Measurements from ENCODE around the gene CHRDL2. TPM values are rescaled to one million over a fixed set of nuclear protein-coding genes. Genes with fewer than 3 reads are reported as not detected.

Gene CHRDL2
- total RNA-seq, 4 donors from 2014 or later = 2.2 to 20.9 (median 4.0) TPM

DNA sequence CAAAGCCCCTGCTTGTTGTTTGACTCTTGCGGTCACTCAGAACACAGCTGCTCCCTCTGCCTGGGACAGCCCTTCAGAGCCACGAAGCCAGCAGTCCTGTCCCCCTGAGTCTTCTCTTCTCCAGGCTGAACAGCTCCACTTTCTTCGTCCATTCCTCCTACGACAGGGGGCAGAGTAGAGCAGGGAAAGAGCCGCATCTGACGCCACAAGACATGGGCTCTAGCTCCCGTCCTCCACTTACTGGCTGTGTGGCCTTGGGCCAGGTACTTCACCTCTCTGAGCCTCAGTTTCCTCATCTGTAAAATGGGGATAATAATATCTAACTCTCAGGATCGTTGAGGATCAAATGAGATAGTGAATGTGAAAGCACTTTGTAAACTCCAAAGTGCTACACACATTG lies 29.9 kb downstream of the CHRDL2 start:
- TF ChIP-seq CTCF (IDR thresholded peaks at IDR 0.05) (no peak), POLR2A (IDR thresholded peaks at IDR 0.05) (no peak), POLR2AphosphoS5 (IDR thresholded peaks at IDR 0.05) (no peak), EP300 (IDR thresholded peaks at IDR 0.05; ENCODE audit: low read depth) (no peak)
- Histone ChIP-seq H3K4me1 (peaks cover 4 to 13% (median 6%) of the 10 kb centered on the region in 4 donors), H3K27ac (no peak overlapping the region), H3K4me3 (no peak overlapping the region), H3K27me3 (no peaks in the 10 kb centered on the region), H3K36me3 (no peaks in the 10 kb centered on the region), H3K9me3 (no peaks in the 10 kb centered on the region)
- DNase-seq = no peak
- intact Hi-C loops (cut with DNase I; ENCODE audit: low total_unique reads) = no loop called here
- in situ Hi-C loops (cut with MboI; ENCODE audit: low pct_ligation_motif_present in 1 of 4, low pct_unique_long_range_greater_than_20kb in 1 of 4, low sequenced_read_pairs in 3 of 4) = no loop called here
- 52 to 64% methylated on average over 2 to 8 of the region's 8 CpGs for WGBS, 2 donors (ENCODE audit: low coverage in 1 of 2)

DNA sequence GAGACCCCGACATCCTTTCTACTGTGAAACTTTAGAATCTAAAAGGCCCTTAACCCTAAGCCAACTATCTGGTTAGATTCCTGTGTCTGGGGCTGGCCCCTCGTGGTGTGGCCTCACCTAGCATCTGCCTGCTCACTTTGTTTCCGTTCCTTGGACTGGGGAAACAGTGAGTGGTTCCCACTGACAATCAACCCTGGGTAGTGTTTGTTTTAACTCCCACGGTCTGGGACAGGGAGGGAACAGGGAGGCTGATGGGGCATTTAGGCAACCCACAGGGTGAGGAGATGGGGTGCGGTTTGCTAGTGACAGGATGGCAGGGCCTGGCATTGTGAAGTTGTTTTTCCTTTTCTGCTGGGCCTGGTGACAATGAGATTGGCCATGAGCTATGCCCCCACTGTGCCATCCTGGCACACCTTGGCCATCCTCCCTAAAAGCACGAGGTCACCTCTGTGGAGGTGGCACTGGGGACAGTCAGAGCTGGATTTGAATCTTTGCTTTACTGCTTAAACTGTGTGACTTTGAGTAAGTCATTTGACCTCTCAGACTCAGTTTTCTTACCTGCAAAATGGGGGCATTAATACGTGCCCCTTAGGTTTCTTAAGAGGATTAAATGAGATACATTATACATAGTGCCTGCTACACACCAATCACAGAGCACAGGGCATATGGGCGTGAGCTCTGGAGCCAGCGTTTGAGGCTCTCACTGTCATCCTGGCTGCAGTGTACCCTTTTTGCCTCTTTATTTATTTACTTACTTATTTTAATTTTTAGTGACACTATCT lies 31.4 kb downstream of the CHRDL2 start:
- H3K9me3 ChIP-seq = no peaks in the 10 kb centered on the region
- no peaks in the 10 kb centered on the region for H3K36me3 ChIP-seq
- 79% methylated on average over 9 of the region's 9 CpGs; no CpG with 5 or more reads in 1 of the 2 donors for WGBS, 2 donors (ENCODE audit: low coverage in 1 of 2)
- TF ChIP-seq EP300 (IDR thresholded peaks at IDR 0.05; ENCODE audit: low read depth) (no peak), POLR2AphosphoS5 (IDR thresholded peaks at IDR 0.05) (no peak), POLR2A (IDR thresholded peaks at IDR 0.05) (no peak), CTCF (IDR thresholded peaks at IDR 0.05) (no peak)
- H3K4me1 ChIP-seq = peaks cover 6 to 17% (median 8%) of the 10 kb centered on the region in 4 donors
- in situ Hi-C loops (cut with MboI; ENCODE audit: low pct_ligation_motif_present in 1 of 4, low pct_unique_long_range_greater_than_20kb in 1 of 4, low sequenced_read_pairs in 3 of 4) (no loop called here), intact Hi-C loops (cut with DNase I; ENCODE audit: low total_unique reads) (loop anchor here (1.0 kb wide), 1 partner anchor 27 kb away; no protein-coding TSS in a partner anchor)
- no peak for DNase-seq
- H3K27ac ChIP-seq = no peak overlapping the region
- H3K27me3 ChIP-seq = no peaks in the 10 kb centered on the region
- H3K4me3 ChIP-seq = no peak overlapping the region

DNA sequence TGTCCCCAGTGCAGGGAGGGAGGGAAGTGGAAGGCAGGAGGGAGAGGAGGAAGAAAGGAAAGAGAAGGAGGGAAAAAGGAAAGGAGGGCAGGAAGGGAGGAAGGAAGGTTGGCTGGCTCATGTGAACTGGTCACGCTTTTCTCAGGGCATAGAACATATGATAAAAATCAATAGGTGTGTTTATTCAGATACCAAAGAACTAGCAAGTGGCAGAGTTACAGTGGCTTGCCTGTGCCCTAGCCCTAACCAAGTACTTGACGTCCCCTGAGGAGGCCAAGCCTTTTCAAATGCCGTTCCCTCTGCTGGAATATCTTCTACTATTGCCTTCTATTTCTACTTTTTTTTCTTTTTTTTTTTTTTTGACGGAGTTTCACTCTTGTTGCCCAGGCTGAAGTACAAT lies 33.5 kb downstream of the CHRDL2 start:
- Histone ChIP-seq H3K9me3 (no peaks in the 10 kb centered on the region), H3K4me3 (no peak overlapping the region), H3K36me3 (no peaks in the 10 kb centered on the region), H3K27ac (peak overlapping the region; percentile 81 to 87 (median 82)), H3K4me1 (peaks cover 6 to 17% (median 8%) of the 10 kb centered on the region in 4 donors), H3K27me3 (no peaks in the 10 kb centered on the region)
- in situ Hi-C loops (cut with MboI; ENCODE audit: low pct_ligation_motif_present in 1 of 4, low pct_unique_long_range_greater_than_20kb in 1 of 4, low sequenced_read_pairs in 3 of 4) = no loop called here
- TF ChIP-seq POLR2AphosphoS5 (IDR thresholded peaks at IDR 0.05) (no peak), POLR2A (IDR thresholded peaks at IDR 0.05) (no peak)
- no peak for DNase-seq
- WGBS, 2 donors (ENCODE audit: low coverage in 1 of 2) = 64 to 78% methylated on average over 3 to 4 of the region's 4 CpGs
- intact Hi-C loops (cut with DNase I; ENCODE audit: low total_unique reads) = no loop called here

GRCh38 chr11:74696939-74697675 lies 34.1 kb downstream of the CHRDL2 start:
- Histone ChIP-seq H3K9me3 (no peaks in the 10 kb centered on the region), H3K27ac (peak overlapping the region; percentile 81 to 87 (median 82)), H3K4me1 (peaks cover 6 to 17% (median 8%) of the 10 kb centered on the region in 4 donors), H3K27me3 (no peaks in the 10 kb centered on the region), H3K36me3 (no peaks in the 10 kb centered on the region), H3K4me3 (no peak overlapping the region)
- in situ Hi-C loops (cut with MboI; ENCODE audit: low pct_ligation_motif_present in 1 of 4, low pct_unique_long_range_greater_than_20kb in 1 of 4, low sequenced_read_pairs in 3 of 4) = no loop called here
- peak; percentile 72 for DNase-seq
- peak; percentile 66 to 80 (median 76) for TF ChIP-seq POLR2AphosphoS5 (IDR thresholded peaks at IDR 0.05)
- TF ChIP-seq EP300 (IDR thresholded peaks at IDR 0.05; ENCODE audit: low read depth) = peak; percentile 97
- no peak for TF ChIP-seq CTCF (IDR thresholded peaks at IDR 0.05)
- TF ChIP-seq POLR2A (IDR thresholded peaks at IDR 0.05) = peak; percentile 10
- intact Hi-C loops (cut with DNase I; ENCODE audit: low total_unique reads) = no loop called here
- WGBS, 2 donors (ENCODE audit: low coverage in 1 of 2) = 32 to 40% methylated on average over 4 to 16 of the region's 16 CpGs
